A673 (cell line): Measurements from ENCODE around the gene FEM1C. TPM values are rescaled to one million over a fixed set of nuclear protein-coding genes. Genes with fewer than 3 reads are reported as not detected.

Experiments
- BruUV-seq: library from RNA; stranded (reverse); fragments of 400-500 nt; replicated peaks from 2 replicates; lab custom pipeline; 2021; lab: Mats Ljungman, UMichigan
- CTCF ChIA-PET: fragments of 300-600 bp; sonication (Branson Sonifier 250); formaldehyde crosslinking; loops from one replicate; lab custom pipeline; 2022; ENCODE audit warnings: antibody characterized with exemption; lab: Charles Lee
- POLR2A ChIA-PET: fragments of 300-600 bp; sonication (Branson Sonifier 250); formaldehyde crosslinking; loops from one replicate; lab custom pipeline; 2022; ENCODE audit warnings: antibody characterized with exemption; ENCODE audit not compliant: low non-redundant PET; lab: Charles Lee
- DNase-seq: peaks from one replicate; pipeline ENCODE4 v3.0.0-alpha.2; 2015; ENCODE audit warnings: low spot score
- H3K27ac ChIP-seq: fragments of 200-600 bp; sonication (generic); 2 replicates; pipeline ENCODE4 v1.5.1; 2016; ENCODE audit warnings: mixed run types, low read depth, mild to moderate bottlenecking, mixed read lengths, antibody characterized with exemption, low read length; ENCODE audit not compliant: poor library complexity, severe bottlenecking
- H3K27me3 ChIP-seq: fragments of 200-600 bp; sonication (generic); replicated peaks from 2 replicates; pipeline ENCODE4 v1.6.1; 2017; ENCODE audit warnings: mixed run types, low read depth, mild to moderate bottlenecking, mixed read lengths, antibody characterized with exemption, low read length; ENCODE audit not compliant: insufficient read depth, poor library complexity
- H3K36me3 ChIP-seq: fragments of 200-600 bp; sonication (generic); 2 replicates; pipeline ENCODE4 v1.6.1; 2016; ENCODE audit warnings: mixed run types, mild to moderate bottlenecking, mixed read lengths, antibody characterized with exemption, low read length; ENCODE audit not compliant: insufficient read depth, poor library complexity, severe bottlenecking
- H3K4me1 ChIP-seq: fragments of 200-600 bp; sonication (generic); 2 replicates; pipeline ENCODE4 v1.6.1; 2017; ENCODE audit warnings: mixed run types, mild to moderate bottlenecking, mixed read lengths, antibody characterized with exemption, low read length; ENCODE audit not compliant: insufficient read depth, poor library complexity, severe bottlenecking
- H3K4me3 ChIP-seq: fragments of 200-600 bp; sonication (generic); 2 replicates; pipeline ENCODE4 v1.5.1; 2016; ENCODE audit warnings: low read depth, mixed run types, mild to moderate bottlenecking, mixed read lengths, low read length; ENCODE audit not compliant: poor library complexity, severe bottlenecking
- H3K9me3 ChIP-seq: fragments of 200-600 bp; sonication (generic); 2 replicates; pipeline ENCODE4 v1.6.1; 2016; ENCODE audit warnings: mixed run types, low read depth, mild to moderate bottlenecking, mixed read lengths, antibody characterized with exemption, low read length; ENCODE audit not compliant: poor library complexity, severe bottlenecking
- CTCF ChIP-seq: fragments of 300-800, 200-600 bp; sonication (generic); conservative IDR thresholded peaks from 2 replicates; pipeline ENCODE4 v1.5.1; 2017; ENCODE audit warnings: low read depth, mild to moderate bottlenecking, antibody characterized with exemption, low read length, moderate library complexity, mixed read lengths
- EZH2 ChIP-seq: fragments of 200-600 bp; sonication (generic); IDR thresholded peaks from 2 replicates; pipeline ENCODE4 v1.6.1; 2017; ENCODE audit warnings: borderline replicate concordance, low read depth, mild to moderate bottlenecking, mixed read lengths, antibody characterized with exemption, low read length; ENCODE audit not compliant: poor library complexity, severe bottlenecking
- intact Hi-C: fragments of 100-400 bp; cut with micrococcal nuclease; formaldehyde crosslinking; loops from one replicate; pipeline ENCODE4 v1.10.0; 2022; ENCODE audit not compliant: unreplicated experiment
- total RNA-seq: library from RNA; stranded (reverse); gene quantifications from 2 replicates; pipeline ENCODE4 v1.2.3, GENCODE V29; 2021

Gene FEM1C
- total RNA-seq, 1 experiment from 2014 or later = 15.0 TPM

DNA sequence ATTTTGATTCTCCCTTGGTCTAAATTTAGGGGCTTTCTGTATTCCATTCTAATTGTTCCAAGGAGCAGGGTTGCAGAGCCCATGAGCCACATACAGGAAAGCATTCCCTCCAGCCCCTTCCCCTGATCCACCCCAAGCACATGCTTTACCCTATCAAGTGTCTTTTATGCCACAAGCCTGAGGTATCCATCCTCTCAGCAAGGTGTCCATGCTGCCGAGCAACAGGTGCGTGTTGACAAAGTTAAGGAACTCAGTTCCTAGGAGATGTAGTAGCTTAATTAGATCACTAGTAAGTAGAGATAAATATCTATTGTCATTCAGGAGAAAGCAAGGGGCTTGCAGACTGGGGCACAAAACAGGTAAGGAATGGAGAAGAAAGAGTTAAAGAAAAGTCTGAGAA, 57.8 kb downstream of the FEM1C start:
- Histone ChIP-seq H3K36me3 (no peaks in the 10 kb centered on the region), H3K4me3 (no peak overlapping the region), H3K4me1 (no peaks in the 10 kb centered on the region), H3K27ac (no peak overlapping the region), H3K9me3 (no peaks in the 10 kb centered on the region), H3K27me3 (peaks cover 6% of the 10 kb centered on the region)
- intact Hi-C loops = no loop called here
- ChIA-PET CTCF (no interaction called here), POLR2A (no interaction called here)
- no peak for TF ChIP-seq CTCF
- no peak for TF ChIP-seq EZH2
- BruUV-seq = no TSS peak
- DNase-seq = no peak

- ChIA-PET CTCF (no interaction called here), POLR2A (no interaction called here)
- DNase-seq = no peak
- no peak overlapping the region for H3K4me3 ChIP-seq
- H3K4me1 ChIP-seq = no peaks in the 10 kb centered on the region
- no peak overlapping the region for H3K27ac ChIP-seq
- H3K27me3 ChIP-seq = peaks cover 11% of the 10 kb centered on the region
- TF ChIP-seq CTCF = no peak
- no peak for TF ChIP-seq EZH2
- H3K36me3 ChIP-seq = no peaks in the 10 kb centered on the region
- BruUV-seq = no TSS peak
- intact Hi-C loops = no loop called here
- no peaks in the 10 kb centered on the region for H3K9me3 ChIP-seq
Observed at GRCh38 chr5:115484368-115484767, 60.2 kb downstream of the FEM1C start.

GRCh38 chr5:115480900-115481299, 63.7 kb downstream of the FEM1C start:
- ChIA-PET CTCF (no interaction called here), POLR2A (no interaction called here)
- no peak for TF ChIP-seq EZH2
- no peak for TF ChIP-seq CTCF
- intact Hi-C loops = no loop called here
- Histone ChIP-seq H3K27me3 (peaks cover 8% of the 10 kb centered on the region), H3K9me3 (no peaks in the 10 kb centered on the region), H3K4me1 (no peaks in the 10 kb centered on the region), H3K36me3 (no peaks in the 10 kb centered on the region), H3K27ac (no peak overlapping the region), H3K4me3 (no peak overlapping the region)
- no peak for DNase-seq
- no TSS peak for BruUV-seq
